H1 (cell line): ENCODE results near the gene RIN3. TPM values are rescaled to one million over a fixed set of nuclear protein-coding genes. Genes with fewer than 3 reads are reported as not detected.

Experiments
- CHD7 ChIP-seq: fragments of 300-600 bp; sonication (generic); IDR thresholded peaks from 2 replicates; pipeline ENCODE4 v1.7.1; 2012; ENCODE audit warnings: low read length, moderate library complexity, mild to moderate bottlenecking, inconsistent platforms; ENCODE audit not compliant: insufficient replicate concordance
- E2F6 ChIP-seq: IDR thresholded peaks from 2 replicates; pipeline ENCODE4 v1.6.1; 2012; ENCODE audit warnings: inconsistent platforms
- EZH2 ChIP-seq: fragments of 200-600 bp; sonication (generic); IDR thresholded peaks from 2 replicates; pipeline ENCODE4 v1.7.1; 2012; ENCODE audit warnings: low read depth, mild to moderate bottlenecking, moderate library complexity, low read length, inconsistent platforms; ENCODE audit not compliant: severe bottlenecking
- polyA plus RNA-seq, 7 experiments: library from polyadenylated mRNA; depleted of rRNA in 3 of 7; stranded (reverse) in 5 of 7; unstranded in 2 of 7; fragments of >200 nt in 5 of 7; fragments of 200-250 nt in 2 of 7; gene quantifications; 1 replicate in 5 of 7; 2 replicates in 1 of 7; 4 replicates in 1 of 7; pipeline versions ENCODE4 v1.2.1 to v1.2.3, GENCODE V29; 2011 to 2013; ENCODE audit warnings: missing spikeins in 2 of 7, mixed read lengths in 2 of 7
- total RNA-seq: library from RNA; stranded (reverse); fragmentation: NEBNext Ultra II Directional; extraction: Animal tissue kit (Norgen Biotek cat#: 25700); gene quantifications from 2 replicates; pipeline ENCODE4 v1.2.1, GENCODE V29; 2021

Gene RIN3
- total and polyA plus RNA-seq, 2 of the 8 experiments (the other 6 are each of a cell fraction or from before 2014, with no cell fraction given), result 0.59 to 1.5 TPM

GRCh38 chr14:92544051-92544720 is 30.6 kb downstream of the RIN3 start (continued):
- TF ChIP-seq E2F6 (no peak), EZH2 (no peak), CHD7 (no peak)
- TF ChIP-seq, all 59 proteins: peak for 0
